Erythroblast (primary cell): ENCODE results near the gene RAP2A.
A peak's percentile ranks its signal among the peaks of the same experiment; 100 is the strongest.

Experiments used
- DNase-seq, 2 experiments: peaks; one replicate each; lab custom pipeline; 2025; lab: John Stamatoyannopoulos, UW
- GATA1 ChIP-seq: IDR thresholded peaks from 2 replicates; pipeline ENCODE4 v1.6.1; 2011; ENCODE audit warnings: low read depth, mild to moderate bottlenecking, control low read depth, low read length, moderate library complexity
- POLR2A ChIP-seq: IDR thresholded peaks from 2 replicates; pipeline ENCODE4 v1.6.1; 2011; ENCODE audit warnings: mild to moderate bottlenecking, low read length

The RAP2A gene

GRCh38 chr13:97432232-97432916 is 1.6 kb upstream of the RAP2A start:
- DNase-seq: no peak
- TF ChIP-seq GATA1 (no peak), POLR2A (no peak)

GRCh38 chr13:97432917-97433726 is 847 bp upstream of the RAP2A start:
- peak; percentile 80 for TF ChIP-seq POLR2A
- TF ChIP-seq GATA1: no peak
- DNase-seq: peak; percentile 99

GRCh38 chr13:97434397-97435201 is 630 bp downstream of the RAP2A start:
- DNase-seq: peak; percentile 67 to 80
- TF ChIP-seq POLR2A (no peak), GATA1 (no peak)

GRCh38 chr13:97435323-97435722 is 1.4 kb downstream of the RAP2A start:
- TF ChIP-seq GATA1 (no peak), POLR2A (no peak)
- no peak for DNase-seq

- peak; percentile 37 for DNase-seq
- no peak for TF ChIP-seq POLR2A
- no peak for TF ChIP-seq GATA1
Observed at GRCh38 chr13:97435794-97436193, 1.8 kb downstream of the RAP2A start.

- TF ChIP-seq GATA1: no peak
- no peak for TF ChIP-seq POLR2A
- DNase-seq: no peak
Observed at GRCh38 chr13:97436845-97437244, 2.9 kb downstream of the RAP2A start.

- TF ChIP-seq GATA1: no peak
- no peak for TF ChIP-seq POLR2A
- no peak for DNase-seq
Observed at GRCh38 chr13:97437729-97438128, 3.8 kb downstream of the RAP2A start.

GRCh38 chr13:97438856-97439595 is 5.1 kb downstream of the RAP2A start:
- no peak for TF ChIP-seq POLR2A
- no peak for TF ChIP-seq GATA1
- no peak for DNase-seq

- no peak for DNase-seq
- TF ChIP-seq GATA1: no peak
- no peak for TF ChIP-seq POLR2A
Observed at GRCh38 chr13:97440598-97441170, 6.7 kb downstream of the RAP2A start.

- TF ChIP-seq POLR2A: no peak
- TF ChIP-seq GATA1: no peak
- DNase-seq: no peak
Observed at GRCh38 chr13:97441368-97441767, 7.4 kb downstream of the RAP2A start.

- peak in 1 of 2 experiments; percentile 7 for DNase-seq
- TF ChIP-seq GATA1: no peak
- no peak for TF ChIP-seq POLR2A
Observed at GRCh38 chr13:97445522-97446187, 11.7 kb downstream of the RAP2A start.

- TF ChIP-seq POLR2A: no peak
- no peak for TF ChIP-seq GATA1
Observed at GRCh38 chr13:97446448-97446847, 12.5 kb downstream of the RAP2A start.

More at GRCh38 chr13:97446448-97446847, 12.5 kb downstream of the RAP2A start:
- no peak for DNase-seq
